ENCODE measurements around the gene MBNL1. TPM values are rescaled to one million over a fixed set of nuclear protein-coding genes. Genes with fewer than 3 reads are reported as not detected.

Gene MBNL1
- total and polyA plus RNA-seq, 7 experiments from 2014 or later, result 371 to 675 (median 497) TPM

DNA sequence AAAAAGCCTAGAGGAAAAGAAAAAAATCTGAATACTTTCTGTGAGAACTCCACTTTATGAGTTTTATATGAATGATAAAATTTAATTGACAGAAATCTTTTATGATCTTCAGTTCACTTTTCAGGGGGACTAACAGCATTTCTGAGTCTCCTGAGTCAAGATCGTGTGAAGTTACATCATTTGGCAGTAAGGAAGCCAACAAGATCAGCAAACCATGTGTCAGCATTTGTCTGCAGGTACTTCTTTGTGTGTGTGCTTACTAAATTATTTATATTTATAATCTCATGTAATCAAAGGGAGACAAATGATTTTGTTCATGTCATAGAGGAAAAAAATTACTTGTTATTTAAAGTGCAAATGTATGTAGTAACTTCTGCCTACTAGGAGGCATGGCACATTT lies 217.6 kb downstream of the MBNL1 start:
- DNase-seq (no peak), ATAC-seq (no peak)
- Histone ChIP-seq H3K36me3 (ENCODE audit: control insufficient read depth in 2 of 3, insufficient read depth in 3 of 3, low read length in 3 of 3) (no peaks in the 10 kb centered on the region), H3K27ac (ENCODE audit: low read depth, low read length) (no peak overlapping the region), H3K27me3 (ENCODE audit: control insufficient read depth in 2 of 2, insufficient read depth in 2 of 2, low read length in 2 of 2) (no peaks in the 10 kb centered on the region), H3K9me3 (ENCODE audit: control insufficient read depth in 2 of 3, low read length in 3 of 3) (peaks cover 0 to 7% (median 0%) of the 10 kb centered on the region in 3 experiments), H3K4me1 (ENCODE audit: control insufficient read depth in 2 of 2, insufficient read depth in 2 of 2, low read length in 2 of 2) (no peaks in the 10 kb centered on the region), H3K4me3 (ENCODE audit: low read length) (no peak overlapping the region)
- ChIA-PET POLR2A (no interaction called here), CTCF (no interaction called here)
- Mint-ChIP-seq H3K4me1 (no peaks in the 10 kb centered on the region), H3K4me3 (no peak overlapping the region), H3K9me3 (peaks cover 0 to 32% (median 17%) of the 10 kb centered on the region in 11 donors), H3K36me3 (peaks cover 10 to 47% (median 40%) of the 10 kb centered on the region in 5 donors), H3K27ac (no peak overlapping the region), H3K27me3 (peaks cover 0 to 19% (median 10%) of the 10 kb centered on the region in 5 donors)
- intact Hi-C loops (cut with micrococcal nuclease), result no loop called here

GRCh38 chr3:152488449-152488848 lies 219.7 kb downstream of the MBNL1 start:
- POLR2A ChIA-PET, result no interaction called here
- Mint-ChIP-seq H3K9me3 (peaks cover 0 to 11% (median 3%) of the 10 kb centered on the region in 11 donors), H3K4me1 (no peaks in the 10 kb centered on the region), H3K36me3 (peaks cover 2 to 30% (median 23%) of the 10 kb centered on the region in 5 donors), H3K4me3 (no peak overlapping the region), H3K27me3 (peaks cover 0 to 10% (median 7%) of the 10 kb centered on the region in 5 donors), H3K27ac (no peak overlapping the region)
- H3K36me3 ChIP-seq (ENCODE audit: control insufficient read depth in 2 of 3, insufficient read depth in 3 of 3, low read length in 3 of 3), result no peaks in the 10 kb centered on the region
- ATAC-seq (no peak), DNase-seq (no peak)
- H3K4me3 ChIP-seq (ENCODE audit: low read length), result no peak overlapping the region
- H3K4me1 ChIP-seq (ENCODE audit: control insufficient read depth in 2 of 2, insufficient read depth in 2 of 2, low read length in 2 of 2), result no peaks in the 10 kb centered on the region
- H3K27ac ChIP-seq (ENCODE audit: low read depth, low read length), result no peak overlapping the region
- CTCF ChIA-PET, result no interaction called here
- no peaks in the 10 kb centered on the region for H3K9me3 ChIP-seq (ENCODE audit: control insufficient read depth in 2 of 3, low read length in 3 of 3)
- intact Hi-C loops (cut with micrococcal nuclease), result no loop called here
- H3K27me3 ChIP-seq (ENCODE audit: control insufficient read depth in 2 of 2, insufficient read depth in 2 of 2, low read length in 2 of 2), result no peaks in the 10 kb centered on the region

DNA sequence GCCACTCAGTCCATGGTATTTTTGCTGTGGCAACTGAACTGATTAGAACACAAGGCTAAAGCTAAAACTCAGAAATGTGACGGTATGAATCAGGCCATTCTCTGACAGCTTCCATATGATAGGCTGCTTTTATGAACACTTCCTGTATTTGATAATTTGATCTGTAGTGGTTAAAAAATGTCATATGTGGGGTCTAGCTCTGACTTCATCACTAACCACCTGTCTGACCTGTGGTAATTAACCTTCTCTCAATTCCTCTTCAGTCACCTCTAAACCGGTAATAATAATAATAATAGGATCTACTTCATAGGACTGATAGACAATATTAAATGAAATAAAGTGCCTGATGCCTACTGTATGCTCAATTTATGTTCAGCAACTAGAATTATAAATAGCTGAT lies 223.2 kb downstream of the MBNL1 start:
- peaks cover 0 to 3% (median 0%) of the 10 kb centered on the region in 11 donors for H3K9me3 Mint-ChIP-seq
- no peak overlapping the region for H3K27ac Mint-ChIP-seq
- Histone ChIP-seq H3K4me1 (ENCODE audit: control insufficient read depth in 2 of 2, insufficient read depth in 2 of 2, low read length in 2 of 2) (no peaks in the 10 kb centered on the region), H3K27me3 (ENCODE audit: control insufficient read depth in 2 of 2, insufficient read depth in 2 of 2, low read length in 2 of 2) (no peaks in the 10 kb centered on the region), H3K4me3 (ENCODE audit: low read length) (no peak overlapping the region), H3K36me3 (ENCODE audit: control insufficient read depth in 2 of 3, insufficient read depth in 3 of 3, low read length in 3 of 3) (no peaks in the 10 kb centered on the region), H3K9me3 (ENCODE audit: control insufficient read depth in 2 of 3, low read length in 3 of 3) (no peaks in the 10 kb centered on the region), H3K27ac (ENCODE audit: low read depth, low read length) (no peak overlapping the region)
- intact Hi-C loops (cut with micrococcal nuclease), result no loop called here
- no peak overlapping the region for H3K4me3 Mint-ChIP-seq
- CTCF ChIA-PET, result interaction anchor here (0.7 kb wide), 1 partner anchor 1397 kb away, joined by 3 read pairs; no protein-coding TSS in a partner anchor
- peaks cover 0 to 23% (median 3%) of the 10 kb centered on the region in 5 donors for H3K27me3 Mint-ChIP-seq
- peaks cover 0 to 6% (median 0%) of the 10 kb centered on the region in 7 donors for H3K4me1 Mint-ChIP-seq
- DNase-seq (no peak), ATAC-seq (no peak)
- peaks cover 0 to 16% (median 6%) of the 10 kb centered on the region in 5 donors for H3K36me3 Mint-ChIP-seq
- POLR2A ChIA-PET, result no interaction called here

DNA sequence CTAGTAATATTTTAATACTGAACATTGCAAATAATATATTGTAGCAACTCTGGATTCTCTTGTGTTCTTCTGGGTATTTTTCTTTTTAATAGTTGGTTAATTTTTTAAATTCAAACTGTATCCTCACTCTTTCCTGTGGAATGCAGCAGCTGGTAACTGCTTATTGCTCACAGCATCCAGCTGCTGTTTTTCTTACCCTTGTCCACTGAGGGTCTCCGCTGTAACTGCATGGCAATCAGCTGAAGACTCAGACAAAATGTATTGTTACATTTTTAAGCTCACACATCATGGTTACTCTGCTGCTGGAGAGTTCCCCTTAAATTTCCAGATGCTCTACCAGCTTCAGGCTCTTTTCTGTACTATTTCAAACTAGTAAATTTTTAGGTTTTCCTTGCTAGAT lies 227.6 kb downstream of the MBNL1 start:
- H3K27ac ChIP-seq (ENCODE audit: low read depth, low read length), result no peak overlapping the region
- peaks cover 0 to 7% of the 10 kb centered on the region in 2 donors for H3K4me1 ChIP-seq (ENCODE audit: control insufficient read depth in 2 of 2, insufficient read depth in 2 of 2, low read length in 2 of 2)
- ATAC-seq (no peak), DNase-seq (no peak)
- H3K27me3 ChIP-seq (ENCODE audit: control insufficient read depth in 2 of 2, insufficient read depth in 2 of 2, low read length in 2 of 2), result no peaks in the 10 kb centered on the region
- CTCF ChIA-PET, result no interaction called here
- Mint-ChIP-seq H3K27me3 (peaks cover 0 to 30% (median 0%) of the 10 kb centered on the region in 5 donors), H3K4me1 (peaks cover 4 to 22% (median 6%) of the 10 kb centered on the region in 7 donors), H3K4me3 (no peak overlapping the region), H3K9me3 (peaks cover 0 to 2% (median 0%) of the 10 kb centered on the region in 11 donors), H3K36me3 (peaks cover 0 to 7% (median 4%) of the 10 kb centered on the region in 5 donors), H3K27ac (no peak overlapping the region)
- H3K36me3 ChIP-seq (ENCODE audit: control insufficient read depth in 2 of 3, insufficient read depth in 3 of 3, low read length in 3 of 3), result no peaks in the 10 kb centered on the region
- H3K9me3 ChIP-seq (ENCODE audit: control insufficient read depth in 2 of 3, low read length in 3 of 3), result no peaks in the 10 kb centered on the region
- intact Hi-C loops (cut with micrococcal nuclease), result no loop called here
- H3K4me3 ChIP-seq (ENCODE audit: low read length), result no peak overlapping the region
- POLR2A ChIA-PET, result interaction anchor here (0.9 kb wide), 1 partner anchor 24 kb away, joined by 3 read pairs; no protein-coding TSS in a partner anchor

- ChIA-PET CTCF (no interaction called here), POLR2A (interaction anchor here (0.6 to 0.9 kb wide), 2 partner anchors 25 to 956 kb away, joined by 3 read pairs; no protein-coding TSS in a partner anchor)
- Histone ChIP-seq H3K4me1 (ENCODE audit: control insufficient read depth in 2 of 2, insufficient read depth in 2 of 2, low read length in 2 of 2) (peaks cover 0 to 7% of the 10 kb centered on the region in 2 donors), H3K36me3 (ENCODE audit: control insufficient read depth in 2 of 3, insufficient read depth in 3 of 3, low read length in 3 of 3) (no peaks in the 10 kb centered on the region), H3K4me3 (ENCODE audit: low read length) (no peak overlapping the region), H3K27me3 (ENCODE audit: control insufficient read depth in 2 of 2, insufficient read depth in 2 of 2, low read length in 2 of 2) (no peaks in the 10 kb centered on the region), H3K27ac (ENCODE audit: low read depth, low read length) (no peak overlapping the region), H3K9me3 (ENCODE audit: control insufficient read depth in 2 of 3, low read length in 3 of 3) (no peaks in the 10 kb centered on the region)
- Mint-ChIP-seq H3K4me1 (peaks cover 4 to 22% (median 6%) of the 10 kb centered on the region in 7 donors), H3K27me3 (peaks cover 0 to 30% (median 0%) of the 10 kb centered on the region in 5 donors), H3K27ac (no peak overlapping the region), H3K4me3 (no peak overlapping the region), H3K36me3 (peaks cover 0 to 8% (median 4%) of the 10 kb centered on the region in 5 donors), H3K9me3 (peaks cover 0 to 4% (median 0%) of the 10 kb centered on the region in 11 donors)
- intact Hi-C loops (cut with micrococcal nuclease), result no loop called here
- DNase-seq (no peak), ATAC-seq (no peak)
Observed at GRCh38 chr3:152496716-152497115, 228.0 kb downstream of the MBNL1 start.

DNA sequence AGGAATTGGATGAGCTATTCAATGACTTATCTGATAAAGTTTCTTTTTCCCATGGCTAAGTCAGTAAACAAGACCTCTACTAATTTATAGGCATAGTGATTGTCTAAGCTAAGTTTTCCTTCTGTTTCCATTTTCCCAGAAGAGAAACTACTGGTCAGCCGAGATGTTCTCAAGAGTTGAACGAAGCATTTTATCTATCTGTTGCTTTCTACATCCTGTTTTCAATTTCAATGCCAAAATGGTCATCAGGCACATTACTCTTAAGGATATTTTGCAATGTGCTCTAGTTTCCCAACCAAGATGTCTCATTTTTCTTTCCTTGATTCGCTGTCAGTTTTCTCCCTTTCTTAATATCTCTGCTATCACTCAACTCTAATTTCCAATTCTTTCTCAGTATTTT lies 228.7 kb downstream of the MBNL1 start:
- H3K9me3 Mint-ChIP-seq, result peaks cover 0 to 12% (median 2%) of the 10 kb centered on the region in 11 donors
- H3K27me3 Mint-ChIP-seq, result peaks cover 0 to 30% (median 0%) of the 10 kb centered on the region in 5 donors
- no peak overlapping the region for H3K4me3 Mint-ChIP-seq
- H3K4me1 Mint-ChIP-seq, result peaks cover 4 to 22% (median 6%) of the 10 kb centered on the region in 7 donors
- intact Hi-C loops (cut with micrococcal nuclease), result no loop called here
- Histone ChIP-seq H3K27me3 (ENCODE audit: control insufficient read depth in 2 of 2, insufficient read depth in 2 of 2, low read length in 2 of 2) (no peaks in the 10 kb centered on the region), H3K27ac (ENCODE audit: low read depth, low read length) (no peak overlapping the region), H3K4me3 (ENCODE audit: low read length) (no peak overlapping the region), H3K9me3 (ENCODE audit: control insufficient read depth in 2 of 3, low read length in 3 of 3) (no peaks in the 10 kb centered on the region), H3K4me1 (ENCODE audit: control insufficient read depth in 2 of 2, insufficient read depth in 2 of 2, low read length in 2 of 2) (peaks cover 0 to 7% of the 10 kb centered on the region in 2 donors), H3K36me3 (ENCODE audit: control insufficient read depth in 2 of 3, insufficient read depth in 3 of 3, low read length in 3 of 3) (no peaks in the 10 kb centered on the region)
- no peak for ATAC-seq
- DNase-seq, result no peak
- ChIA-PET CTCF (no interaction called here), POLR2A (no interaction called here)
- H3K27ac Mint-ChIP-seq, result no peak overlapping the region
- H3K36me3 Mint-ChIP-seq, result peaks cover 0 to 13% (median 8%) of the 10 kb centered on the region in 5 donors

- Histone ChIP-seq H3K4me1 (ENCODE audit: control insufficient read depth in 2 of 2, insufficient read depth in 2 of 2, low read length in 2 of 2) (peaks cover 0 to 7% of the 10 kb centered on the region in 2 donors), H3K36me3 (ENCODE audit: control insufficient read depth in 2 of 3, insufficient read depth in 3 of 3, low read length in 3 of 3) (no peaks in the 10 kb centered on the region), H3K27me3 (ENCODE audit: control insufficient read depth in 2 of 2, insufficient read depth in 2 of 2, low read length in 2 of 2) (no peaks in the 10 kb centered on the region), H3K27ac (ENCODE audit: low read depth, low read length) (no peak overlapping the region), H3K9me3 (ENCODE audit: control insufficient read depth in 2 of 3, low read length in 3 of 3) (no peaks in the 10 kb centered on the region), H3K4me3 (ENCODE audit: low read length) (no peak overlapping the region)
- Mint-ChIP-seq H3K27ac (no peak overlapping the region), H3K27me3 (peaks cover 0 to 28% (median 0%) of the 10 kb centered on the region in 5 donors), H3K4me1 (peaks cover 4 to 22% (median 6%) of the 10 kb centered on the region in 7 donors), H3K4me3 (no peak overlapping the region), H3K9me3 (peaks cover 0 to 16% (median 2%) of the 10 kb centered on the region in 11 donors), H3K36me3 (peaks cover 0 to 15% (median 8%) of the 10 kb centered on the region in 5 donors)
- POLR2A ChIA-PET, result no interaction called here
- CTCF ChIA-PET, result no interaction called here
- ATAC-seq, result no peak
- intact Hi-C loops (cut with micrococcal nuclease), result no loop called here
- DNase-seq, result no peak
Observed at GRCh38 chr3:152497890-152498289, 229.2 kb downstream of the MBNL1 start.

Measured in naive thymus-derived CD4-positive, alpha-beta T cell (primary cell).